ENCODE measurements around the gene GALNT2. TPM values are rescaled to one million over a fixed set of nuclear protein-coding genes. Genes with fewer than 3 reads are reported as not detected.
A peak's percentile ranks its signal among the peaks of the same experiment; 100 is the strongest.

GALNT2 gene
- total and polyA plus RNA-seq, 4 donors = 47.5 to 182 (median 114) TPM

DNA sequence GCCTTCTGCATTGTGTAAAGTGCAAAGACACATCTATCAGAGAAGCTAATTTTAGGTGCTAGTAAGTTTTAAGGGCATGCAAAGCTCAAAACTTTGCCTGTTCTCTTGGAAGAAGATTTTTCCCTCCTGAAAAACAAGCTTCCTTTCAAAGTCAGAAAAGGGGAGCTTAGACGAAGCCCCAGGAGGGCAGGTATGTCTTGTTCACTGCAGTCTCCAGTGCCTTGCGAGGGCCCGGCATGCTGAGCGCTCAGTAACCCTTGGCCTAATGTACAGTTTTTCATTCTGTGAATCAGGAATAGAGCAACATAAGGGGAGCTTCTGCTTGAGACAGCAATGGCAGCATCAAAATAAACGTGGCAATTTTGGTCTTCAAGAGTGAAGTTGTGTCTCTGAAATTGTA is 35.0 kb downstream of the GALNT2 start:
- no peak for DNase-seq (ENCODE audit: low spot score)
- peaks cover 14 to 45% (median 41%) of the 10 kb centered on the region in 4 donors for H3K4me1 ChIP-seq (ENCODE audit: control insufficient read depth in 4 of 4, insufficient read depth in 4 of 4, low read length in 3 of 4)
- no peaks in the 10 kb centered on the region for H3K27me3 ChIP-seq (ENCODE audit: control insufficient read depth in 4 of 4, insufficient read depth in 4 of 4, low read length in 3 of 4)
- TF ChIP-seq GABPA (IDR thresholded peaks at IDR 0.05 in 1 of 2, conservative IDR thresholded peaks at IDR 0.05 in 1 of 2) = no peak
- no peak for TF ChIP-seq FOXA2 (IDR thresholded peaks at IDR 0.05)
- TF ChIP-seq, protein P1, sequence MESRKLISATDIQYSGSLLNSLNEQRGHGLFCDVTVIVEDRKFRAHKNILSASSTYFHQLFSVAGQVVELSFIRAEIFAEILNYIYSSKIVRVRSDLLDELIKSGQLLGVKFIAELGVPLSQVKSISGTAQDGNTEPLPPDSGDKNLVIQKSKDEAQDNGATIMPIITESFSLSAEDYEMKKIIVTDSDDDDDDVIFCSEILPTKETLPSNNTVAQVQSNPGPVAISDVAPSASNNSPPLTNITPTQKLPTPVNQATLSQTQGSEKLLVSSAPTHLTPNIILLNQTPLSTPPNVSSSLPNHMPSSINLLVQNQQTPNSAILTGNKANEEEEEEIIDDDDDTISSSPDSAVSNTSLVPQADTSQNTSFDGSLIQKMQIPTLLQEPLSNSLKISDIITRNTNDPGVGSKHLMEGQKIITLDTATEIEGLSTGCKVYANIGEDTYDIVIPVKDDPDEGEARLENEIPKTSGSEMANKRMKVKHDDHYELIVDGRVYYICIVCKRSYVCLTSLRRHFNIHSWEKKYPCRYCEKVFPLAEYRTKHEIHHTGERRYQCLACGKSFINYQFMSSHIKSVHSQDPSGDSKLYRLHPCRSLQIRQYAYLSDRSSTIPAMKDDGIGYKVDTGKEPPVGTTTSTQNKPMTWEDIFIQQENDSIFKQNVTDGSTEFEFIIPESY (IDR thresholded peaks at IDR 0.05) = no peak
- TF ChIP-seq, protein P2, sequence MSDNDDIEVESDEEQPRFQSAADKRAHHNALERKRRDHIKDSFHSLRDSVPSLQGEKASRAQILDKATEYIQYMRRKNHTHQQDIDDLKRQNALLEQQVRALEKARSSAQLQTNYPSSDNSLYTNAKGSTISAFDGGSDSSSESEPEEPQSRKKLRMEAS (IDR thresholded peaks at IDR 0.05) = no peak
- TF ChIP-seq NR2F2 (IDR thresholded peaks at IDR 0.05) = no peak
- no peak for TF ChIP-seq HNF4A (conservative IDR thresholded peaks at IDR 0.05)
- TF ChIP-seq YY1 (IDR thresholded peaks at IDR 0.05) = no peak
- TF ChIP-seq SP1 (IDR thresholded peaks at IDR 0.05) = no peak
- no peak for TF ChIP-seq FOXA1 (IDR thresholded peaks at IDR 0.05)
- TF ChIP-seq RAD21 (IDR thresholded peaks at IDR 0.05) = no peak
- TF ChIP-seq TAF1 (conservative IDR thresholded peaks at IDR 0.05) = no peak
- TF ChIP-seq CTCF (IDR thresholded peaks at IDR 0.05; ENCODE audit: low read depth, low read length, missing input control) = no peak
- TF ChIP-seq JUND (IDR thresholded peaks at IDR 0.05) = no peak
- TF ChIP-seq RXRA (IDR thresholded peaks at IDR 0.05) = no peak
- no peak for TF ChIP-seq ATF3 (IDR thresholded peaks at IDR 0.05)
- TF ChIP-seq HNF4G (IDR thresholded peaks at IDR 0.05) = no peak
- TF ChIP-seq EGR1 (IDR thresholded peaks at IDR 0.05; ENCODE audit: low read depth in 2 of 2) = no peak
- TF ChIP-seq REST (IDR thresholded peaks at IDR 0.05) = no peak
- peak overlapping the region in 1 of 2 donors; percentile 43 for H3K27ac ChIP-seq (ENCODE audit: low read depth in 1 of 2, low read length in 2 of 2)
- no peaks in the 10 kb centered on the region for H3K9me3 ChIP-seq (ENCODE audit: control insufficient read depth in 4 of 4, low read length in 3 of 4)
- H3K9ac ChIP-seq (ENCODE audit: low read depth in 1 of 2, low read length in 2 of 2) = no peak overlapping the region
- no peak overlapping the region for H3K4me3 ChIP-seq (ENCODE audit: low read depth in 1 of 3, low read length in 3 of 3)
- H3K36me3 ChIP-seq (ENCODE audit: control insufficient read depth in 4 of 4, insufficient read depth in 3 of 4, low read depth in 1 of 4, low read length in 3 of 4) = no peaks in the 10 kb centered on the region
- 92% methylated on average over 5 of the region's 5 CpGs for WGBS
